ENCODE results near the gene GDPD5.

The GDPD5 gene

GRCh38 chr11:75558939-75559843 lies 33.5 kb upstream of the GDPD5 start:
- DNase-seq = no peak

- DNase-seq = no peak
These were observed 32.1 kb upstream of the GDPD5 start for GRCh38 chr11:75557666-75558494.

- DNase-seq = no peak
These were observed 30.5 kb upstream of the GDPD5 start for GRCh38 chr11:75556275-75556674.

DNA sequence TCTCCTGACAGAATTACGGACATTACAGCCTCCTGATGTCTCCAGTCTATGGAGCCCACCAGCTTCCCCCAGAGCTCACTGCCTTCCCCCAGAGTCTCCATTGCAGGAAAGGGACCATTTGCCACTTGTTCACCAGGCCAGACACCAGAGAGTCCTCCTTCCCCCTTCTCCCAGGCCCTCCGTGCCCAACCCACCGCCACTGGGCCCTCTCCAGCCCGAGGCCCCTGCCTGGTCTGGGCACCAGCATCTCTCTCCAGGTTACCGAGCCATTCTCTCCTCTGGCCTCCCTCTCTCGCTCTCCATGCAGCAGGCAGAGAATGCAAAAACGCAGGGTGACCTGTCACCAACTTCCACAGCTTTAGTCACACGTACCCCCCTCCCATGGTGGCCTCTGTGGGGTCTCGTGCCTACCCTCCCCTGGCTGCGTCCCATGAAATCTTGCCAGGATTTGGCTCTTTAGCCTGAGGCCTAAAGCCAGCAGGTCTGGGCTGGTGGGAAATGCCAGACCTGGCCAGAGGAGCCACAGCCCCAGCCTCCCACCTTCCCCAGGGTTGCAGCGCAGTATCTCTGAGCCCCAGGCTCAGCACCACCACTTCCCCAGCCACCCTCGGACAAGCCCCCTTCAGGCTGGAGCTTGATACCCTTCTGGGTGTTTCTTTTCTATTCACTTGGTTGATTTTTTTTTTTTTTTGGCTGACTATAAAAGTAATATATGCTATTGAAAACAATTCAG lies 29.5 kb upstream of the GDPD5 start:
- DNase-seq = no peak

DNA sequence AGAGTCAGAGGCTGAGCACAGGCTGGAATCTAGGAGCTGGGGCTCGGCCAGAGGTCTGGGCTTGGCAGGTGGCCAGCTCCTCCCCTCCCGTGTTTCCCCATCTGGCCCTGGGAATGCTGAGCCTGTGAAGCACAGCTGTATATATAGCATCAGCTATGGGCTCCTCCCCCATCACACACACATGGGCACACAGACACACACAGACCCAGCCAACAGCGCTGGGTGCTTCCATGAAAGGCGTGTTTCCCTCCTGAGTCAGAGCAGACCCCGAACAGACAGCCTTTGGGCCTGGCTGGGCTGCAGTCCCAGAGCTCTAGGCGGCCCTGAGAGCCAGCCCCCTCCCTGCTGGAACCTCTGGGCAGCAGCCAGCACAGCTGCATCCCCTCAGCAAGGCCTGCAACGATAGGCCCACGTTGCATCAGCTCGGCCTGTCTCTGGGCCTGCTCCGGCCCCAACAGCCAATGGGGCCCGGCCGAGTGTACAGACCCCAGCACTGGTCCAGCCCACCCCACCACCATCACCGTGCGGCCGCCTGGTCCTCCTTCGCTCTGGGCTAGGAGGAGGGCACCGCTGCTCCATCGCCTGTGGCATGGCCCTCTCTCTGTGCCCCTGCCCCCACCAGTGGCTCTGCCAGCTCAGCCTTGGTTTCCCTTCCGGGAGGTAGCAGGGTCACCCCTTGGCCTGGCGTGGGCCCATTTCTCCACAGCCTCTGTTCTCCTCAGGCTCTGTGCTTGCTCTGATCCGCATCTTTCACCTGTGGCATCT lies 28.7 kb upstream of the GDPD5 start:
- DNase-seq = no peak

GRCh38 chr11:75553889-75554257 lies 28.1 kb upstream of the GDPD5 start:
- no peak for DNase-seq

GRCh38 chr11:75553182-75553581 lies 27.4 kb upstream of the GDPD5 start:
- no peak for DNase-seq

- DNase-seq = no peak
These were observed 23.7 kb upstream of the GDPD5 start for GRCh38 chr11:75549370-75549958.

- no peak for DNase-seq
These were observed 23.0 kb upstream of the GDPD5 start for GRCh38 chr11:75548595-75549272.

DNA sequence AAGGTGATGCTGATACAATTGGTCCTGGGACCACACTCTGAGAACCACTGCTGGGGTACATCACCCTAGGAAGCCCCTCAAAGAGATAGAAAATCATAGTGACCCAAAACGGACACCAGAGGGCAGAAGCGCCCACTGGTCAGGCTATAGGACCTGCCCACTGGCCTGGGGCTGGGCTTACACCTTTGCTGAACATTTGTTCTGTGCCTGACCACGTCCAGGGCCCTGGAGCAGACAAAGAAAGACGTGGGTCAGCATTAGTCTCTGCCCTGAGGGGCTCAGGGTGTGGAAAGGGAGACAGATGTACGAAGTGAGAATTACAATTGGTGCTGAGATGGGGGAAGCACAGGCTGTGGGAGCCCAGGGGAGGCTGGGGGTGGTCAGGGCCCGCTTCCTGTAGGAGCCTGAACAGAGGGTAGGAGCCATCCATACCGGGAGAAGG lies 21.9 kb upstream of the GDPD5 start:
- no peak for DNase-seq

DNA sequence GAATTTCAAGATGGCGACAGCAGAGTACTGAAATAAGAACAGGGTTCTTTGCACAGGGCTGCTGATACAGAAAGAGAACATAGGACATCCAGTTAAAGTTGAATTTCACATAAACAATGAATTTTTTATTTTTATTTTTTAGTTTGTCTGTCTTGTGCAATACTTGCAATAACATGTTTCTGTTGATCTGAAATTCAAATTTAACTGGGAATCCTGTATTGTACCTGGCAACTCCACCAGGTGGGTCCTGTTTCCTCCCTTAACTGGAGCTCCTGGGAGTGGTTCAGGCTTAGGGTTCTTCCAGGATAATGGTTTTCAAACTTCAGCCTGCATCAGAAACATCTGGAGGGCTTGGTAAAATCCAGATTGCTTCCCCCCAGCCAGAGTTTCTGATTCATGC lies 21.4 kb upstream of the GDPD5 start:
- no peak for DNase-seq

GRCh38 chr11:75543806-75544205 lies 18.1 kb upstream of the GDPD5 start:
- no peak for DNase-seq

GRCh38 chr11:75542088-75542438 lies 16.3 kb upstream of the GDPD5 start:
- no peak for DNase-seq

DNA sequence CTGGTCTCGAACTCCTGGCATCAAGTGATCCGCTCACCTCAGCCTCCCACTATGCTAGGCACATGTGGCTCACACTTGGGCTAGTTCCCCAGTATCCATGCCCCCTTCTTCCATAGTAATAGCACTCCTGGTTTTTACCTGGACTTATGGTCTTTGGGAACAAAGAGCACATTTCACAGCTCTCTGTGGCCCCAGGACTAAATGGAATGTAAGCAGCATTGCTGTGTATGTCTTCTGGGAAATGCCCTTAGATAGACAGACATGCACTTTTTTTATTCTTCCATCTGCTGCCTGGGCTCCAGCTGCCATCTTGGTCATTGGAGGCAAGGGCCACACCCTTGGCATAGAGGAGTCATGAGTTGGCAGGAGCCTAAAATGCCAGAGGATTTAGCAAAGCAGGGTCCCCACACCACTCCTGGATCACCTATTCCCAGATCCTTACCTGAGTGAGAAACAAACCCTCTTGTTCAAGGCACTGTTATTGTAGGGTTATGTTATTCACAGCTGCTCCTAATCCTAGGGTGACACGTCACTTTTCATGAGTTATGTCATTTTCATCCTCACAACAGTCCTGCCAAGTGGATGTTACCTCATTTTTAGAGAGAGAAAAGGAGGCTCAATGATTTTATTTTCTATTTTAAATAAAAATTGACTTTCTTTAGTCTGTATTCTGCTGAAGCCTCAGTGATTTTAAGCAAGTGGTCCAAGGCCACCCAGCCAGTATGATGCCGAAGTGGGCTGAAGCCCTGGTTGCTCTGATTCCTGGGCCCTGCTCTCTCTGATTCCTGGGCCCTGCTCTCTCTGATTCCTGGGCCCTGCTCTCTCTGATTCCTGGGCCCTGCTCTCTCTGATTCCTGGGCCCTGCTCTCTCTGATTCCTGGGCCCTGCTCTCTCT lies 15.7 kb upstream of the GDPD5 start:
- DNase-seq = no peak

DNA sequence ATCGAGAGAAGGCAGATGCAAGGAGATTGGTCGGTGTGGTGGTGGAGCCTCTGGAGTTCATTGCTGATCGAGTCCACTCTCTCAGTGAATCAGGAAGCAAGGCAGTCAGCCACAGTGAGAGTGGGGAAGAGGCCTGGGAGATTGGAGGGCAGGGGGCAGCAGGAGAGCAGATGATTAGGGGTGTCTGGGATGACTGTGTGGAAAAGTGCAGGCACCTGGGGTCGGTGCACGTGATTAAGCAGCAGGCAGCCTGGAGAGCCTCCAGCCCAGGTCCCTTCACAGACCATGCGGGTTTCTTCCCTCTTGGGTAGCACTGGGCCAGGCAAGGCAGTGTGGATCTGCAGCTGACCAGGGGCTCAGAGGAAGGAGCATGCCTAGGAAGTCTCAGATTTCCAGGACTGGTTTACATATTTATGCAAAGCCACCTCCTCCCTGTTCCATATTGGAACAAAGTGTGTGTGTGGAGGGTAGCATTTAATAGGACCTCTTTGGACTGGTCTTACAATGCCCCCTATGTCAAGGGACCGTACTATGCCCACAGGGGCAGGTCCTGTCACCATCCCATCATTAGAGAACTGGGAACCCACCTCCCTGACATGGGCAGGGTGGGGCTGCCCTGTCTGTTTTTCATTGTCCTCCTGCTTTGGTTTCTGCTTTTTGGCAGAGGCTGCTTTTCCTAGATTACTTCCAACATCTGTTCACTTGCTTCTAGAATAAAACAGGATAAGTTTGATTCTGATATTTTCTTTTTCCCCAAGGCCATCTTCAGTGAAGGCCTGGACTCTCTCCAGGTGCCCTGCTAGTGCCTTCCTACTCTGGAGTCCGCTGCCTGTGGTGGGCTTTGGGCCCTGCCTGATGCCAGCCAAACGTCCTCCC lies 14.0 kb upstream of the GDPD5 start:
- no peak for DNase-seq

GRCh38 chr11:75538150-75538942 lies 12.6 kb upstream of the GDPD5 start:
- no peak for DNase-seq

- DNase-seq = no peak
These were observed 12.0 kb upstream of the GDPD5 start for GRCh38 chr11:75537740-75538139.

DNA sequence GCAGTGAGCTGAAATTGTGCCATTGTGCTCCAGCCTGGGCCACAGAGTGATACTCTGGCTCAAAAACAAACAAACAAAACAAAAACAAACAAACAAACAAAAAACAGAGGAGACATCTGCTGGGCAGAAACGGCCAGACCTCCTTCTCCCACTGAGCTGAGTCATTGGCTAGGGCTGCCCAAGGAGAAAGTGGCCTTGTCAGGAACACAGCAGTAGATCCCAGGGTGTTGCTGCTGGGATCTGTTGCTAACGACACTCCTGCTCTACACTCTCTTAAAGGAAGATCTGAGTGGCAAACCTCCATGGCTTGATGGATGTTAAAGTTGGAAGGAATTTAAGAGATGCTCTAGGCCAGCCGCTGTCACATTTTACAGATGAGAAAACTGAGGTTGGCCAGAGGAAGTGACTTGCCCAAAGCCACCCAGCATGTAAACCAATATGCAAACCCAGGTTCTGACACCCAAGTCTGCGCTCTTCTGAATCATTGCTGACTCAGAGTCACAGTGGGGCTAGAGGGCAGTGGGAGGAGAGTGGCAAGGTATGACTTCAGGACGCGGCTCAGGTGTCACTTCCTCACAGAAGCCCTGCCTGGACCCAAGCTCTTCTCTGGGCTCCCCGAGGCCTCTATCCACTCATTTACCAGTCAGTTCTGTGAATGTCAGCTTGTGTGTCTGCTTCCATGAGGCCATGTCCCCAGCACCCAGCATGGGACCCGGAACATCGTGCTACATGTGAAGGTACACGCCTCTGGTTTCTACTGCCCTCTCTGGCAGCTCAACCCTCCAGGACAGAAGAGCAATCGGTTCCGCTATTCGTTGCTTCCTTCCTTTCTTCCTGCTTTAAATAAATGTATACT lies 11.3 kb upstream of the GDPD5 start:
- no peak for DNase-seq

All from activated naive CD4-positive, alpha-beta T cell treated with anti-CD3 and anti-CD28 coated beads, Interleukin-2, amount 50 U/mL, for 16 hours (primary cell).